AG04450 (cell line): ENCODE data around the gene NPIPB2. TPM values are rescaled to one million over a fixed set of nuclear protein-coding genes. Genes with fewer than 3 reads are reported as not detected.

ENCODE experiments used
- CTCF ChIA-PET: fragments of 300-600, 350-600 bp; formaldehyde crosslinking; extraction: SDS; loops from one replicate; lab custom pipeline; 2022; ENCODE audit warnings: antibody characterized with exemption, inconsistent platforms; lab: Charles Lee
- POLR2A ChIA-PET: fragments of 350-600 bp; formaldehyde crosslinking; extraction: SDS; loops from one replicate; lab custom pipeline; 2021; ENCODE audit warnings: antibody characterized with exemption, inconsistent platforms; lab: Yijun Ruan, JAX
- DNase-seq: peaks from one replicate; pipeline ENCODE4 v3.0.0-alpha.2; 2011; ENCODE audit warnings: low read depth, low spot score
- H3K27ac ChIP-seq: one replicate; pipeline ENCODE4 v1.5.1; 2012; ENCODE audit warnings: low read depth, low read length, control low read depth
- H3K27me3 ChIP-seq: one replicate; pipeline ENCODE4 v1.6.0; 2012; ENCODE audit warnings: low read length; ENCODE audit not compliant: control insufficient read depth, insufficient read depth
- H3K4me3 ChIP-seq: 2 replicates; pipeline ENCODE4 v1.5.1; 2011; ENCODE audit warnings: mild to moderate bottlenecking, low read depth, low read length, control low read depth
- H3K9me3 ChIP-seq: 2 replicates; pipeline ENCODE4 v1.5.1; 2012; ENCODE audit warnings: low read length; ENCODE audit not compliant: control insufficient read depth, insufficient read depth
- polyA plus RNA-seq: library from polyadenylated mRNA; depleted of rRNA; stranded (reverse); fragments of >200 nt; gene quantifications from 2 replicates; pipeline ENCODE4 v1.2.3, GENCODE V29; 2011
- TF ChIP-seq, protein P1 (sequence below): IDR thresholded peaks from 2 replicates; pipeline ENCODE4 v1.5.1; 2011; ENCODE audit warnings: low read depth, low read length, control low read depth, inconsistent platforms

The NPIPB2 gene
- polyA plus RNA-seq, 1 experiment: 5.2 TPM

GRCh38 chr16:11968577-11968976 is 26.7 kb upstream of the NPIPB2 start:
- POLR2A ChIA-PET: interaction anchor here (0.6 to 0.8 kb wide), 2 partner anchors 8 to 17 kb away, joined by 5 read pairs; partner anchors contain the start of gene SNX29
- TF ChIP-seq, protein P1, sequence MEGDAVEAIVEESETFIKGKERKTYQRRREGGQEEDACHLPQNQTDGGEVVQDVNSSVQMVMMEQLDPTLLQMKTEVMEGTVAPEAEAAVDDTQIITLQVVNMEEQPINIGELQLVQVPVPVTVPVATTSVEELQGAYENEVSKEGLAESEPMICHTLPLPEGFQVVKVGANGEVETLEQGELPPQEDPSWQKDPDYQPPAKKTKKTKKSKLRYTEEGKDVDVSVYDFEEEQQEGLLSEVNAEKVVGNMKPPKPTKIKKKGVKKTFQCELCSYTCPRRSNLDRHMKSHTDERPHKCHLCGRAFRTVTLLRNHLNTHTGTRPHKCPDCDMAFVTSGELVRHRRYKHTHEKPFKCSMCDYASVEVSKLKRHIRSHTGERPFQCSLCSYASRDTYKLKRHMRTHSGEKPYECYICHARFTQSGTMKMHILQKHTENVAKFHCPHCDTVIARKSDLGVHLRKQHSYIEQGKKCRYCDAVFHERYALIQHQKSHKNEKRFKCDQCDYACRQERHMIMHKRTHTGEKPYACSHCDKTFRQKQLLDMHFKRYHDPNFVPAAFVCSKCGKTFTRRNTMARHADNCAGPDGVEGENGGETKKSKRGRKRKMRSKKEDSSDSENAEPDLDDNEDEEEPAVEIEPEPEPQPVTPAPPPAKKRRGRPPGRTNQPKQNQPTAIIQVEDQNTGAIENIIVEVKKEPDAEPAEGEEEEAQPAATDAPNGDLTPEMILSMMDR: no peak
- no peaks in the 10 kb centered on the region for H3K9me3 ChIP-seq

GRCh38 chr16:11967195-11967911 is 25.5 kb upstream of the NPIPB2 start:
- Histone ChIP-seq H3K4me3 (no peak overlapping the region), H3K27me3 (no peaks in the 10 kb centered on the region), H3K9me3 (no peaks in the 10 kb centered on the region), H3K27ac (no peak overlapping the region)
- no peak for DNase-seq
- CTCF ChIA-PET: interaction anchor here (0.6 to 1.9 kb wide), 4 partner anchors 10 to 573 kb away, joined by 3 to 6 read pairs (median 4); no protein-coding TSS in a partner anchor
- POLR2A ChIA-PET: no interaction called here
- TF ChIP-seq, protein P1: no peak

More at GRCh38 chr16:11968577-11968976, 26.7 kb upstream of the NPIPB2 start:
- H3K27ac ChIP-seq: no peak overlapping the region
- CTCF ChIA-PET: interaction anchor here (1.6 to 1.9 kb wide), 1 partner anchor 99 kb away, joined by 5 read pairs; no protein-coding TSS in a partner anchor
- no peaks in the 10 kb centered on the region for H3K27me3 ChIP-seq
- DNase-seq: no peak
- no peak overlapping the region for H3K4me3 ChIP-seq

GRCh38 chr16:11966173-11966572 is 24.3 kb upstream of the NPIPB2 start:
- ChIA-PET CTCF (interaction anchor here (2.8 kb wide), 1 partner anchor 101 kb away, joined by 21 read pairs; no protein-coding TSS in a partner anchor), POLR2A (no interaction called here)
- no peak for DNase-seq

GRCh38 chr16:11964761-11965551 is 23.1 kb upstream of the NPIPB2 start, which contains the start of gene TNFRSF17:
Gene TNFRSF17 (plus strand): TSS chr16:11965210. CDS start chr16:11965325, 115 bp downstream.
- H3K9me3 ChIP-seq: no peaks in the 10 kb centered on the region
- POLR2A ChIA-PET: no interaction called here
- no peak for DNase-seq
- H3K27me3 ChIP-seq: no peaks in the 10 kb centered on the region
- no peak within 1 kb of the TSS for H3K27ac ChIP-seq
- no peak within 1 kb of the TSS for H3K4me3 ChIP-seq
- CTCF ChIA-PET: interaction anchor here (0.6 to 2.8 kb wide), 3 partner anchors 54 to 103 kb away, joined by 3 to 21 read pairs (median 3); no protein-coding TSS in a partner anchor
- TF ChIP-seq, protein P1: no peak

More at GRCh38 chr16:11966173-11966572, 24.3 kb upstream of the NPIPB2 start:
- H3K27me3 ChIP-seq: no peaks in the 10 kb centered on the region
- H3K27ac ChIP-seq: no peak overlapping the region
- TF ChIP-seq, protein P1: no peak
- H3K9me3 ChIP-seq: no peaks in the 10 kb centered on the region
- H3K4me3 ChIP-seq: no peak overlapping the region
